CD4-positive, alpha-beta memory T cell (primary cell): Measurements from ENCODE around the gene SMAD4. TPM values are rescaled to one million over a fixed set of nuclear protein-coding genes. Genes with fewer than 3 reads are reported as not detected.
A peak's percentile ranks its signal among the peaks of the same experiment; 100 is the strongest.

Experiments used
- CTCF ChIA-PET: fragments of 350-600 bp; sonication (Branson Sonifier 250); formaldehyde crosslinking; loops from one replicate; lab custom pipeline; 2021; ENCODE audit warnings: inconsistent platforms; ENCODE audit not compliant: partially characterized antibody; lab: Charles Lee
- POLR2A ChIA-PET: fragments of 350-600 bp; sonication (Branson Sonifier 250); formaldehyde crosslinking; loops from one replicate; lab custom pipeline; 2021; ENCODE audit not compliant: partially characterized antibody; lab: Charles Lee
- DNase-seq, 5 donors: peaks; one replicate each; pipeline versions ENCODE4 v3.0.0 to v3.0.0-alpha.2; 2020 to 2022; ENCODE audit warnings: mixed read lengths in 1 of 5
- H3K27ac ChIP-seq: one replicate; pipeline ENCODE4 v1.7.0; 2013; ENCODE audit warnings: low read depth, low read length
- H3K27me3 ChIP-seq: 2 replicates; pipeline ENCODE4 v1.7.0; 2013; ENCODE audit warnings: mild to moderate bottlenecking, low read length, moderate library complexity; ENCODE audit not compliant: insufficient read depth
- H3K36me3 ChIP-seq: 2 replicates; pipeline ENCODE4 v1.7.0; 2013; ENCODE audit warnings: mild to moderate bottlenecking, low read length, moderate library complexity; ENCODE audit not compliant: insufficient read depth
- H3K4me1 ChIP-seq: 2 replicates; pipeline ENCODE4 v1.7.0; 2013; ENCODE audit warnings: mild to moderate bottlenecking, low read length, moderate library complexity; ENCODE audit not compliant: insufficient read depth
- H3K4me3 ChIP-seq, 2 donors: one replicate each; pipeline ENCODE4 v1.7.0; 2013; ENCODE audit warnings: low read length in 2 of 2, mild to moderate bottlenecking in 1 of 2
- H3K9me3 ChIP-seq, 2 donors: one replicate each; pipeline ENCODE4 v1.7.0; 2013; ENCODE audit warnings: low read length in 2 of 2, control low read depth in 1 of 2; ENCODE audit not compliant: control insufficient read depth in 1 of 2
- H3K27ac Mint-ChIP-seq, 7 donors: one replicate each; pipeline ENCODE4 v1.8.0; 2020 to 2021; ENCODE audit warnings: mixed read lengths in 7 of 7, mild to moderate bottlenecking in 6 of 7, inconsistent platforms in 3 of 7, moderate library complexity in 3 of 7
- H3K27me3 Mint-ChIP-seq, 2 donors: one replicate each; pipeline ENCODE4 v1.8.0; 2020 to 2021; ENCODE audit warnings: mixed read lengths in 2 of 2
- H3K36me3 Mint-ChIP-seq, 2 donors: one replicate each; pipeline ENCODE4 v1.8.0; 2020 to 2021; ENCODE audit warnings: mixed read lengths in 2 of 2, inconsistent platforms in 1 of 2, mild to moderate bottlenecking in 1 of 2
- H3K4me1 Mint-ChIP-seq, 4 donors: one replicate each; pipeline ENCODE4 v1.8.0; 2020 to 2021; ENCODE audit warnings: mixed read lengths in 4 of 4, mild to moderate bottlenecking in 1 of 4
- H3K4me3 Mint-ChIP-seq, 8 donors: one replicate each; pipeline ENCODE4 v1.8.0; 2020 to 2021; ENCODE audit warnings: mixed read lengths in 8 of 8, mild to moderate bottlenecking in 7 of 8, moderate library complexity in 6 of 8, inconsistent platforms in 3 of 8
- H3K9me3 Mint-ChIP-seq, 8 donors: one replicate each; pipeline ENCODE4 v1.8.0; 2020 to 2021; ENCODE audit warnings: mixed read lengths in 8 of 8, mild to moderate bottlenecking in 5 of 8, inconsistent platforms in 3 of 8, moderate library complexity in 1 of 8
- intact Hi-C: fragments of 100-400 bp; cut with micrococcal nuclease; formaldehyde crosslinking; loops from one replicate; pipeline ENCODE4 v1.15.1; 2023
- polyA plus RNA-seq, 2 donors: library from polyadenylated mRNA; unstranded; fragments of 300-500 nt; fragmentation: Illumina TruSeq; gene quantifications; one replicate each; pipeline ENCODE4 v1.2.3, GENCODE V29; 2021
- total RNA-seq, 2 experiments: library from RNA; stranded (reverse); gene quantifications; one replicate each; pipeline ENCODE4 v1.2.3, GENCODE V29; 2021

Gene SMAD4
- total and polyA plus RNA-seq, 4 experiments from 2014 or later: 37.7 to 155 (median 119) TPM

- no peak overlapping the region for H3K4me3 ChIP-seq
- Mint-ChIP-seq H3K4me1 (peaks cover 5 to 28% (median 19%) of the 10 kb centered on the region in 4 donors), H3K36me3 (peaks cover 68 to 81% of the 10 kb centered on the region in 2 donors), H3K27me3 (no peaks in the 10 kb centered on the region), H3K27ac (no peak overlapping the region), H3K9me3 (no peaks in the 10 kb centered on the region), H3K4me3 (no peak overlapping the region)
- POLR2A ChIA-PET: no interaction called here
- intact Hi-C loops: no loop called here
- no peaks in the 10 kb centered on the region for H3K27me3 ChIP-seq
- no peaks in the 10 kb centered on the region for H3K4me1 ChIP-seq
- no peaks in the 10 kb centered on the region for H3K9me3 ChIP-seq
- peaks cover 40% of the 10 kb centered on the region for H3K36me3 ChIP-seq
- CTCF ChIA-PET: no interaction called here
- DNase-seq: no peak
- H3K27ac ChIP-seq: no peak overlapping the region
Measured at GRCh38 chr18:51077217-51077616, 47.2 kb downstream of the SMAD4 start.

- intact Hi-C loops: no loop called here
- H3K9me3 Mint-ChIP-seq: no peaks in the 10 kb centered on the region
- peaks cover 44% of the 10 kb centered on the region for H3K36me3 ChIP-seq
- no peak overlapping the region for H3K27ac ChIP-seq
- H3K27me3 Mint-ChIP-seq: no peaks in the 10 kb centered on the region
- H3K4me3 Mint-ChIP-seq: no peak overlapping the region
- CTCF ChIA-PET: no interaction called here
- no peaks in the 10 kb centered on the region for H3K27me3 ChIP-seq
- POLR2A ChIA-PET: no interaction called here
- H3K36me3 Mint-ChIP-seq: peaks cover 71 to 83% of the 10 kb centered on the region in 2 donors
- H3K4me1 ChIP-seq: no peaks in the 10 kb centered on the region
- peaks cover 5 to 24% (median 15%) of the 10 kb centered on the region in 4 donors for H3K4me1 Mint-ChIP-seq
- H3K9me3 ChIP-seq: no peaks in the 10 kb centered on the region
- no peak for DNase-seq
- H3K4me3 ChIP-seq: no peak overlapping the region
- H3K27ac Mint-ChIP-seq: peak overlapping the region in 2 of 7 donors; percentile 10 to 57
Measured at GRCh38 chr18:51078026-51078425, 48.0 kb downstream of the SMAD4 start.

DNA sequence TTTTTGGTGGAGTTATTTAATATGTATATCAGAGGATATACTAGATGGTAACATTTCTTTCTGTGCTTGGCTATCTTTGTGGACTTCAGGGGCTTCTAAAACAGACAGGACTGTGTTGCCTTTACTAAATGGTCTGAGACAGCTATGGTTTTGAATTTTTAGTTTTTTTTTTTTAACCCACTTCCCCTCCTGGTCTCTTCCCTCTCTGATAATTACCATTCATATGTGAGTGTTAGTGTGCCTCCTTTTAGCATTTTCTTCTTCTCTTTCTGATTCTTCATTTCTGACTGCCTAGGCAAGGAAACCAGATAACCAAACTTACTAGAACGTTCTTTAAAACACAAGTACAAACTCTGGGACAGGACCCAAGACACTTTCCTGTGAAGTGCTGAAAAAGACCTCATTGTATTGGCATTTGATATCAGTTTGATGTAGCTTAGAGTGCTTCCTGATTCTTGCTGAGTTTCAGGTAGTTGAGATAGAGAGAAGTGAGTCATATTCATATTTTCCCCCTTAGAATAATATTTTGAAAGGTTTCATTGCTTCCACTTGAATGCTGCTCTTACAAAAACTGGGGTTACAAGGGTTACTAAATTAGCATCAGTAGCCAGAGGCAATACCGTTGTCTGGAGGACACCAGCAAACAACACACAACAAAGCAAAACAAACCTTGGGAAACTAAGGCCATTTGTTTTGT is 52.7 kb downstream of the SMAD4 start:
- Histone ChIP-seq H3K27ac (no peak overlapping the region), H3K27me3 (no peaks in the 10 kb centered on the region), H3K4me1 (no peaks in the 10 kb centered on the region), H3K36me3 (peaks cover 31% of the 10 kb centered on the region), H3K4me3 (no peak overlapping the region), H3K9me3 (no peaks in the 10 kb centered on the region)
- DNase-seq: no peak
- Mint-ChIP-seq H3K9me3 (peaks cover 2 to 21% (median 13%) of the 10 kb centered on the region in 8 donors), H3K4me3 (no peak overlapping the region), H3K4me1 (peaks cover 0 to 4% (median 0%) of the 10 kb centered on the region in 4 donors), H3K27me3 (no peaks in the 10 kb centered on the region), H3K36me3 (peaks cover 87 to 88% of the 10 kb centered on the region in 2 donors), H3K27ac (peak overlapping the region in 2 of 7 donors; percentile 30 to 35)
- ChIA-PET POLR2A (no interaction called here), CTCF (no interaction called here)
- intact Hi-C loops: no loop called here

- no peak for DNase-seq
- Histone ChIP-seq H3K4me3 (no peak overlapping the region), H3K27ac (no peak overlapping the region), H3K36me3 (peaks cover 24% of the 10 kb centered on the region), H3K9me3 (no peaks in the 10 kb centered on the region), H3K27me3 (no peaks in the 10 kb centered on the region), H3K4me1 (no peaks in the 10 kb centered on the region)
- Mint-ChIP-seq H3K27me3 (no peaks in the 10 kb centered on the region), H3K4me3 (no peak overlapping the region), H3K4me1 (peaks cover 0 to 4% (median 0%) of the 10 kb centered on the region in 4 donors), H3K27ac (no peak overlapping the region), H3K9me3 (peaks cover 2 to 28% (median 18%) of the 10 kb centered on the region in 8 donors), H3K36me3 (peaks cover 82 to 83% of the 10 kb centered on the region in 2 donors)
- CTCF ChIA-PET: no interaction called here
- POLR2A ChIA-PET: no interaction called here
- intact Hi-C loops: no loop called here
Measured at GRCh38 chr18:51083398-51083797, 53.4 kb downstream of the SMAD4 start.

GRCh38 chr18:51088410-51088809 is 58.4 kb downstream of the SMAD4 start:
- intact Hi-C loops: no loop called here
- no peak overlapping the region for H3K4me3 Mint-ChIP-seq
- peaks cover 2 to 38% (median 21%) of the 10 kb centered on the region in 8 donors for H3K9me3 Mint-ChIP-seq

DNA sequence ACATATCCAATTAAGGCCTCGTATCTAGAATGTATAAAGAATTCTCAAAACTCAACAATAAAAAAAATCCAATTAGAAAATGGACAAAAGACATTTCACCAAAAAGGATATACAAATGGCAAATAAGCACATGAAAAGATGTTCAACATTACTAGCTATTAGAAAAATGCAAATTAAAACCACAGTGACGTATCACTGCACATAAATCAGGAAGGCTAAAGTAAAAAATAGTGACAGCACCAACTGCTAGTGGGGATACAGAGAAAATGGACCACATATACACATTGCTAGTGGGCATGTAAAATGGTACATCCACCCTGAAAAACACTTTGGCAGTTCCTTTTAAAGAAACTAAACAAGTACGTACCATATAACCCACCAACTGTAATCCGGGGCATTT is 59.7 kb downstream of the SMAD4 start:
- Histone ChIP-seq H3K4me1 (no peaks in the 10 kb centered on the region), H3K27ac (no peak overlapping the region), H3K27me3 (no peaks in the 10 kb centered on the region), H3K36me3 (no peaks in the 10 kb centered on the region), H3K4me3 (no peak overlapping the region), H3K9me3 (no peaks in the 10 kb centered on the region)
- no peak overlapping the region for H3K27ac Mint-ChIP-seq
- peaks cover 0 to 2% (median 0%) of the 10 kb centered on the region in 4 donors for H3K4me1 Mint-ChIP-seq
- H3K9me3 Mint-ChIP-seq: peaks cover 2 to 38% (median 22%) of the 10 kb centered on the region in 8 donors
- no peaks in the 10 kb centered on the region for H3K27me3 Mint-ChIP-seq
- CTCF ChIA-PET: no interaction called here
- no peak for DNase-seq
- intact Hi-C loops: no loop called here
- peaks cover 25 to 29% of the 10 kb centered on the region in 2 donors for H3K36me3 Mint-ChIP-seq
- POLR2A ChIA-PET: interaction anchor here (0.9 kb wide), 1 partner anchor 33 kb away, joined by 3 read pairs; no protein-coding TSS in a partner anchor
- no peak overlapping the region for H3K4me3 Mint-ChIP-seq

More at GRCh38 chr18:51088410-51088809, 58.4 kb downstream of the SMAD4 start:
- H3K27me3 ChIP-seq: no peaks in the 10 kb centered on the region
- peaks cover 35 to 41% of the 10 kb centered on the region in 2 donors for H3K36me3 Mint-ChIP-seq
- ChIA-PET CTCF (no interaction called here), POLR2A (no interaction called here)
- no peaks in the 10 kb centered on the region for H3K27me3 Mint-ChIP-seq
- no peak overlapping the region for H3K27ac ChIP-seq
- peaks cover 0 to 2% (median 0%) of the 10 kb centered on the region in 4 donors for H3K4me1 Mint-ChIP-seq
- no peak for DNase-seq
- H3K27ac Mint-ChIP-seq: peak overlapping the region in 1 of 7 donors; percentile 73
- H3K9me3 ChIP-seq: no peaks in the 10 kb centered on the region
- no peaks in the 10 kb centered on the region for H3K4me1 ChIP-seq
- no peaks in the 10 kb centered on the region for H3K36me3 ChIP-seq
- H3K4me3 ChIP-seq: no peak overlapping the region

GRCh38 chr18:51091270-51091669 is 61.3 kb downstream of the SMAD4 start:
- CTCF ChIA-PET: no interaction called here
- no peaks in the 10 kb centered on the region for H3K27me3 Mint-ChIP-seq

More at GRCh38 chr18:51091270-51091669, 61.3 kb downstream of the SMAD4 start:
- Histone ChIP-seq H3K4me1 (no peaks in the 10 kb centered on the region), H3K27me3 (no peaks in the 10 kb centered on the region), H3K27ac (no peak overlapping the region), H3K9me3 (no peaks in the 10 kb centered on the region), H3K4me3 (no peak overlapping the region), H3K36me3 (no peaks in the 10 kb centered on the region)
- intact Hi-C loops: no loop called here
- Mint-ChIP-seq H3K9me3 (peaks cover 2 to 35% (median 21%) of the 10 kb centered on the region in 8 donors), H3K4me3 (no peak overlapping the region), H3K4me1 (no peaks in the 10 kb centered on the region), H3K36me3 (peaks cover 11 to 14% of the 10 kb centered on the region in 2 donors), H3K27ac (peak overlapping the region in 1 of 7 donors; percentile 10)
- no peak for DNase-seq
- POLR2A ChIA-PET: no interaction called here
